GM23248 (cell line): ENCODE data around the gene ZFTA.

Experiments
- EZH2 ChIP-seq: fragments of 200-600 bp; sonication (generic); IDR thresholded peaks from 2 replicates; pipeline ENCODE4 v1.6.1; 2018; ENCODE audit warnings: antibody characterized with exemption, mild to moderate bottlenecking; ENCODE audit not compliant: insufficient read depth, poor library complexity, severe bottlenecking
- EZH2phosphoT487 ChIP-seq: fragments of 200-600 bp; sonication (generic); IDR thresholded peaks from 2 replicates; pipeline ENCODE4 v1.6.1; 2018; ENCODE audit warnings: antibody characterized with exemption, moderate library complexity, mild to moderate bottlenecking, low read depth; ENCODE audit not compliant: insufficient read depth

DNA sequence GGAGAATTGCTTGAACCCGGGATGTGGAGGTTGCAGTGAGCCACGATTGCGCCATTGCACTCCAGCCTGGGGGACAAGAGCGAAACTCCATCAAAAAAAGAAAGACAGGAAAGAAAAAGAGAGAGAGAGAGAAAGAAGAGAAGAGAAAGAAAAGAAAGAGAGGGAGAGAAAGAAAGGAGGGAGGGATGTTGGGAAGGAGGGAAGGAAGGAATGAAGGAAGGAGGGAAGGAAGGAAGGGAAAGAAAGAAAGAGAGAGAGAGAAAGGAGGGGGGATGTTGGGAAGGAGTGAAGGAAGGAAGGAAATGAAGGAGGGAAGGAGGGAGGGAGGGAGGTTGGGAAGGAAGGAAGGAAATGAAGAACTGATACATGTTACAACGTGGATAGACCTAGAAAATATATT lies 32.3 kb upstream of the ZFTA start:
- no peak for TF ChIP-seq EZH2
- TF ChIP-seq EZH2phosphoT487 = no peak
